Measurements from ENCODE around the gene SYNPO2.
A peak's percentile ranks its signal among the peaks of the same experiment; 100 is the strongest.

SYNPO2 gene

GRCh38 chr4:118950224-118950623 lies 61.6 kb downstream of the SYNPO2 start:
- no peak for DNase-seq (ENCODE audit: low read depth)
- H3K4me3 ChIP-seq (ENCODE audit: control insufficient read depth, low read depth, low read length), result no peak overlapping the region
- no peak for TF ChIP-seq CTCF (IDR thresholded peaks at IDR 0.05; ENCODE audit: control insufficient read depth, insufficient read depth, low read depth, low read length, missing control alignments)

DNA sequence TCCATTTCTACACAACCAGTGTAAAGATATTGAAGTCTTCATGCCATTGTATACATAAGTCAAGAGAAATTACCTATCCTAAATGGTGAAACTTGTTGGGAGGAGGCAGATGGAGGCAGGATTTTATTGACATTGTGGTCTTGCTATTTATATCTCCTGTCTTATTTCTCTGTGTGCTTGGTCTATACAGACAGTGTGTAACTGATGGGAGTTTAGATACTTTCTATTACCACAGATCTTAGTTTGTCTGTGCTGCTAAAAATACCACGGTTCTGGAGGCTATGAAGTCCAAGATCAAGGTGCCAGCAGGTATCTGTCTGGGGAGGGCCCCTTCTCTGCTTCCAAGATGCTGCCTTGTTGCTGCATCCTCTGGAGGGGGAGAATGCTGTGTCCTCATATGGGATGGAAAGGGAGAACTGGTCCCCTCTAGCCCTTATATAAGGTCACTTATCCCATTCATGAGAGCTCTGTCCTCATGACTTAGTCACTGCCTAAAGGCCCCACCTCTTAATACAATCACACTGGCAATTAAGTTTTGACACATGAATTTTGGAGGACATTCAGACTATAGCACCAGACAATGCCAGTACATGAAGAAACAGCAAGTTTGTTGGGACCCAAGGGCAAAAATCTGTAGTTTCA lies 62.4 kb downstream of the SYNPO2 start:
- no peak for DNase-seq (ENCODE audit: low read depth)
- TF ChIP-seq CTCF (IDR thresholded peaks at IDR 0.05; ENCODE audit: control insufficient read depth, insufficient read depth, low read depth, low read length, missing control alignments), result no peak
- no peak overlapping the region for H3K4me3 ChIP-seq (ENCODE audit: control insufficient read depth, low read depth, low read length)

GRCh38 chr4:118953276-118953675 lies 64.6 kb downstream of the SYNPO2 start:
- no peak overlapping the region for H3K4me3 ChIP-seq (ENCODE audit: control insufficient read depth, low read depth, low read length)
- DNase-seq (ENCODE audit: low read depth), result no peak
- TF ChIP-seq CTCF (IDR thresholded peaks at IDR 0.05; ENCODE audit: control insufficient read depth, insufficient read depth, low read depth, low read length, missing control alignments), result no peak

- H3K4me3 ChIP-seq (ENCODE audit: control insufficient read depth, low read depth, low read length), result no peak overlapping the region
- TF ChIP-seq CTCF (IDR thresholded peaks at IDR 0.05; ENCODE audit: control insufficient read depth, insufficient read depth, low read depth, low read length, missing control alignments), result peak; percentile 51
- DNase-seq (ENCODE audit: low read depth), result no peak
Measured at GRCh38 chr4:118954246-118954645, 65.6 kb downstream of the SYNPO2 start.

- peak; percentile 64 for DNase-seq (ENCODE audit: low read depth)
- no peak for TF ChIP-seq CTCF (IDR thresholded peaks at IDR 0.05; ENCODE audit: control insufficient read depth, insufficient read depth, low read depth, low read length, missing control alignments)
- no peak overlapping the region for H3K4me3 ChIP-seq (ENCODE audit: control insufficient read depth, low read depth, low read length)
Measured at GRCh38 chr4:118955515-118955914, 66.9 kb downstream of the SYNPO2 start.

DNA sequence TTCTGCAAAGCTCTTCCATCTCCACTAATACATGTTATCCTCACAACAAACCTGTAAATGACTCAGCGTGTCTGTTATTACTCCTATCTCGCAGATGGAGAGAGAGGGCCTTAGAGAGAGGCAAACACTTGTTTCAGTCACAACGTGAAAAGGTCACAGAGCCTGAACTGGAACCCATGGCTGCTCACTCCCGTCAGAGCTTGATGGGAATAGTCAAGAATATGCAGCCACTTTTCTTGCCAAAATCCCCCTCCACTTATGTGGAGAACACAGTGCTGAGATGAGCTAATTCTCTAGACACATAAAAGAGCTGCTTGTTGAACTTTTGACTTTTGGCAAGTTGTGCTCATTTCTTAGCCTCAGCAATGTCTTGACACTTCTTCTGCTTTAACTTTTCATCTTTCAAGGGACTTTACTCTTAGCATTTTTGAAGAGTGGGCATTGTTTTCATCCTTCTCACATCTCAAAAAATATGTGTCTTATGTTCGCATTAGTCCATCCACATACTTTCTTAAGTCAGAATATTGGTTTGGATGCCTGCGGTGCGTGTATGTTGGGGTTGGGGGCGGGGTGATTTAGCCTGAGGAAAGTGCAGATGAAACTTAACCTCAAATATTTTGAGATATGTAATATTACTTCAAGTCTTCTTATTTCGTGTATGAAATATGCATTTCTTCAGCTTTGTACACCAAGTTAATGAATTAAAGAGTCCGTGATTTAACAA lies 69.2 kb downstream of the SYNPO2 start:
- no peak for DNase-seq (ENCODE audit: low read depth)
- TF ChIP-seq CTCF (IDR thresholded peaks at IDR 0.05; ENCODE audit: control insufficient read depth, insufficient read depth, low read depth, low read length, missing control alignments), result no peak
- no peak overlapping the region for H3K4me3 ChIP-seq (ENCODE audit: control insufficient read depth, low read depth, low read length)

Measured in AG09309 (cell line).